Heart right ventricle (tissue), 16 donors: ENCODE measurements around the gene ARF1. TPM values are rescaled to one million over a fixed set of nuclear protein-coding genes. Genes with fewer than 3 reads are reported as not detected.
A peak's percentile ranks its signal among the peaks of the same experiment; 100 is the strongest.

Experiments
- ATAC-seq, 8 donors: fragments of 200-7000 bp; cut with Tn5 transposase; one replicate each; pipeline ENCODE4 v1.9.1; 2020; ENCODE audit warnings: mild to moderate bottlenecking in 8 of 8, moderate library complexity in 8 of 8, moderate number of reproducible peaks in 1 of 8
- DNase-seq, 2 donors: peaks; one replicate each; pipeline ENCODE4 v3.0.0-alpha.2; 2020
- H3K27ac ChIP-seq, 10 donors: fragments of 200-600 bp; sonication (generic) in 2 of 10; one replicate each; pipeline versions ENCODE4 v1.5.0 to v1.8.0; 2020 to 2022; ENCODE audit warnings: mild to moderate bottlenecking in 3 of 10
- H3K27me3 ChIP-seq, 7 donors: fragments of 200-600 bp; one replicate each; pipeline ENCODE4 v1.8.0; 2021 to 2022; ENCODE audit warnings: mild to moderate bottlenecking in 2 of 7
- H3K36me3 ChIP-seq, 9 donors: fragments of 200-600 bp; sonication (generic) in 1 of 9; one replicate each; pipeline versions ENCODE4 v1.5.0 to v1.8.0; 2020 to 2022; ENCODE audit warnings: mild to moderate bottlenecking in 2 of 9
- H3K4me1 ChIP-seq, 9 donors: fragments of 200-600 bp; sonication (generic) in 1 of 9; one replicate each; pipeline versions ENCODE4 v1.5.0 to v1.8.0; 2020 to 2022; ENCODE audit warnings: mild to moderate bottlenecking in 4 of 9
- H3K4me3 ChIP-seq, 10 donors: fragments of 200-600 bp; sonication (generic) in 2 of 10; one replicate each; pipeline versions ENCODE4 v1.5.0 to v1.8.0; 2020 to 2022; ENCODE audit warnings: mild to moderate bottlenecking in 7 of 10, moderate library complexity in 2 of 10
- H3K9me3 ChIP-seq, 11 donors: fragments of 200-600 bp in 10 of 11; sonication (generic) in 2 of 11; one replicate each; pipeline versions ENCODE4 v1.5.0 to v1.8.0; 2013 to 2022; ENCODE audit warnings: mild to moderate bottlenecking in 2 of 11, control low read depth in 1 of 11, moderate library complexity in 1 of 11
- CTCF ChIP-seq, 9 donors: fragments of 200-600 bp; sonication (generic) in 2 of 9; IDR thresholded peaks; one replicate each; pipeline versions ENCODE4 v1.5.0 to v1.8.0; 2021 to 2022; ENCODE audit warnings: antibody characterized with exemption in 9 of 9, mild to moderate bottlenecking in 5 of 9, moderate library complexity in 1 of 9
- WGBS, 2 donors: extraction: QIAGEN DNeasy Blood & Tissue Kit; methylation state at CpG; one replicate each; pipeline ENCODE4 v1.1.7; 2013; ENCODE audit warnings: inconsistent platforms in 1 of 2; 5-methylcytosine and 5-hydroxymethylcytosine counted together
- intact Hi-C, 10 donors: fragments of 100-400 bp; cut with DNase I; formaldehyde crosslinking; loops; one replicate each; pipeline versions ENCODE4 v1.11.1 to v1.14.2; 2022
- microRNA-seq, 2 donors: library from miRNA; unstranded; fragments of <30 nt; microRNA quantifications; one replicate each; pipeline ENCODE4 v1.2.0, GENCODE V29; 2021
- polyA plus RNA-seq, 2 donors: library from polyadenylated mRNA; stranded (reverse); fragments of 200-250 nt; gene quantifications; one replicate each; pipeline ENCODE4 v1.2.3, GENCODE V29; 2013
- total RNA-seq, 10 donors: library from RNA; stranded (reverse); fragmentation: NEBNext Ultra II Directional in 3 of 10; extraction: Animal tissue kit (Norgen Biotek cat#: 25700) in 3 of 10; gene quantifications; one replicate each; pipeline versions ENCODE4 v1.2.1 to v1.2.4, GENCODE V29; 2021 to 2023
- donor health status: Arrhythmogenic right ventricular cardiomyopathy.
- donor health status: ischemic (EF 13 %, LVEDD 7.1; RV severe dilation, severe dysfunction).
- donor health status: healthy with polysubstance abuse.
- donor health status: DM: no; HTN: yes; CAD: no.
- donor health status: DM: no; HTN: no; CAD: no.
- donor health status: ischemic (EF 25% LVEDD 6.9; RV normal size, moderate dysfunction).
- donor health status: ischemic (EF 25% LVEDD 5.7; RV mildly dilated, moderate dysfunction).
- donor health status: healthy.
- donor health status: DM: yes; HTN: yes; CAD: no.
- donor health status: Ischemic cardiomyopathy.
- donor health status: ischemic (EF 35%, LVEDD 5.7; RV mildly dilated, moderate dysfunction).
- donor health status: nonischemic (EF 11% LVEDD 7.7; RV severe dilation, severe dysfunction).
- donor health status: DM: yes; HTN: yes; CAD: no.
- donor health status: PGD.
- donor health status: ischemic (EF 29% LVEDD 5.4; RV normal size, mild dysfunction).
- donor health status: nonischemic (EF 23%, LVEDD 6.1; RV moderate dilation, normal function).

The ARF1 gene
- total and polyA plus RNA-seq, 12 donors: 204 to 498 (median 338) TPM

GRCh38 chr1:228147768-228148167 lies 65.3 kb downstream of the ARF1 start:
- Histone ChIP-seq H3K36me3 (peaks cover 0 to 55% (median 5%) of the 10 kb centered on the region in 9 donors), H3K4me3 (no peak overlapping the region), H3K27ac (peak overlapping the region in 9 of 10 donors; percentile 67 to 91 (median 86)), H3K27me3 (no peaks in the 10 kb centered on the region), H3K9me3 (no peaks in the 10 kb centered on the region), H3K4me1 (peaks cover 42 to 92% (median 70%) of the 10 kb centered on the region in 9 donors)
- DNase-seq (no peak), ATAC-seq (no peak)
- 80 to 87% methylated on average over 4 of the region's 4 CpGs for WGBS, 2 donors
- intact Hi-C loops: no loop called here
- TF ChIP-seq CTCF (IDR thresholded peaks at IDR 0.05): no peak

GRCh38 chr1:228148196-228148861 lies 65.8 kb downstream of the ARF1 start:
- no peaks in the 10 kb centered on the region for H3K27me3 ChIP-seq
- ATAC-seq (peak in 3 of 8 donors; percentile 0 to 29 (median 3)), DNase-seq (peak in 1 of 2 donors; percentile 19)
- peaks cover 36 to 86% (median 64%) of the 10 kb centered on the region in 9 donors for H3K4me1 ChIP-seq
- intact Hi-C loops: no loop called here
- H3K4me3 ChIP-seq: peak overlapping the region in 2 of 10 donors; percentile 1 to 8
- no peak for TF ChIP-seq CTCF (IDR thresholded peaks at IDR 0.05)
- no peaks in the 10 kb centered on the region for H3K9me3 ChIP-seq
- H3K27ac ChIP-seq: peak overlapping the region; percentile 67 to 91 (median 85)
- 61 to 66% methylated on average over 18 of the region's 18 CpGs for WGBS, 2 donors
- H3K36me3 ChIP-seq: peaks cover 0 to 53% (median 5%) of the 10 kb centered on the region in 9 donors

Small RNA genes lying within 50 kb of the gene (microRNA-seq; reads per million reads assigned to microRNA genes)
- 0.51 to 1.2 reads per million in 2 donors for gene MIR3620

Other genes starting within 250 kb of the ARF1 start
- 10 to 100 TPM in 5 of 10 donors, 1 to 10 TPM in 3, under 1 TPM in 2; 0.39 to 27.9 (median 8.6) TPM for gene WNT9A, start 134.8 kb upstream of the ARF1 start, total RNA-seq
- under 1 TPM; 0.39 to 0.80 TPM for gene WNT9A, start 134.8 kb upstream of the ARF1 start, polyA plus RNA-seq
- gene WNT3A, start 75.7 kb upstream of the ARF1 start, total RNA-seq: not detected
- gene WNT3A, start 75.7 kb upstream of the ARF1 start, polyA plus RNA-seq: not detected
- 10 to 100 TPM in 1 of 10 donors, 1 to 10 TPM in 9; 5.6 to 10.6 (median 6.3) TPM for gene C1orf35, start 20.6 kb downstream of the ARF1 start, total RNA-seq
- 10 to 100 TPM; 11.3 to 15.7 TPM for gene C1orf35, start 20.6 kb downstream of the ARF1 start, polyA plus RNA-seq
- gene MRPL55, start 26.6 kb downstream of the ARF1 start, total RNA-seq: 10 to 100 TPM; 38.0 to 65.2 (median 46.3) TPM
- gene MRPL55, start 26.6 kb downstream of the ARF1 start, polyA plus RNA-seq: 100 to 1,000 TPM; 113 to 174 TPM
- gene GUK1, start 57.6 kb downstream of the ARF1 start, total RNA-seq: 100 to 1,000 TPM; 121 to 207 (median 159) TPM
- 100 to 1,000 TPM; 275 to 474 TPM for gene GUK1, start 57.6 kb downstream of the ARF1 start, polyA plus RNA-seq
- 1 to 10 TPM in 7 of 10 donors, under 1 TPM in 3; 0.61 to 1.5 (median 1.2) TPM for gene GJC2, start 67.2 kb downstream of the ARF1 start, total RNA-seq
- gene GJC2, start 67.2 kb downstream of the ARF1 start, polyA plus RNA-seq: 1 to 10 TPM; 1.0 to 1.4 TPM
- 10 to 100 TPM in 9 of 10 donors, 1 to 10 TPM in 1; 9.3 to 20.3 (median 17.2) TPM for gene IBA57, start 83.1 kb downstream of the ARF1 start, total RNA-seq
- gene IBA57, start 83.1 kb downstream of the ARF1 start, polyA plus RNA-seq: 1 to 10 TPM; 2.8 to 6.7 TPM
- 100 to 1,000 TPM; 285 to 541 (median 407) TPM for gene OBSCN, start 125.3 kb downstream of the ARF1 start, total RNA-seq
- gene OBSCN, start 125.3 kb downstream of the ARF1 start, polyA plus RNA-seq: 100 to 1,000 TPM; 176 to 639 TPM